ENCODE measurements around the gene EXOSC5.
"Not testable (repeated sequence)": the region's sequence is repeated elsewhere in the genome, so short reads cannot be mapped to it uniquely, and the experiment has no call there.

The EXOSC5 gene

GRCh38 chr19:41426116-41426841 is 29.1 kb upstream of the EXOSC5 start:
- no peak for DNase-seq

GRCh38 chr19:41425174-41426115 is 28.3 kb upstream of the EXOSC5 start:
- DNase-seq, result no peak

- no peak for DNase-seq
These were observed 27.4 kb upstream of the EXOSC5 start for GRCh38 chr19:41424335-41425173.

- DNase-seq, result no peak
These were observed 25.8 kb upstream of the EXOSC5 start for GRCh38 chr19:41422955-41423354.

GRCh38 chr19:41422456-41422855 is 25.3 kb upstream of the EXOSC5 start:
- no peak for DNase-seq

GRCh38 chr19:41421973-41422372 is 24.8 kb upstream of the EXOSC5 start:
- DNase-seq, result no peak

- no peak for DNase-seq
These were observed 24.2 kb upstream of the EXOSC5 start for GRCh38 chr19:41421314-41421713.

- DNase-seq, result no peak
These were observed 23.1 kb upstream of the EXOSC5 start for GRCh38 chr19:41420101-41420880.

GRCh38 chr19:41416194-41416674 is 19.1 kb upstream of the EXOSC5 start:
- DNase-seq, result no peak

- no peak for DNase-seq
These were observed 18.0 kb upstream of the EXOSC5 start for GRCh38 chr19:41415154-41415571.

GRCh38 chr19:41414461-41414860 is 17.3 kb upstream of the EXOSC5 start:
- DNase-seq, result no peak

GRCh38 chr19:41413947-41414346 is 16.8 kb upstream of the EXOSC5 start:
- no peak for DNase-seq

- no peak for DNase-seq
These were observed 15.8 kb upstream of the EXOSC5 start for GRCh38 chr19:41412953-41413352.

- no peak for DNase-seq
These were observed 14.8 kb upstream of the EXOSC5 start for GRCh38 chr19:41411968-41412265.

- DNase-seq, result no peak
These were observed 14.2 kb upstream of the EXOSC5 start for GRCh38 chr19:41411100-41411967.

GRCh38 chr19:41410336-41411054 is 13.3 kb upstream of the EXOSC5 start:
- no peak for DNase-seq

- DNase-seq, result no peak
These were observed 12.1 kb upstream of the EXOSC5 start for GRCh38 chr19:41409288-41409687.

GRCh38 chr19:41408846-41409245 is 11.7 kb upstream of the EXOSC5 start:
- DNase-seq, result not testable (repeated sequence)

GRCh38 chr19:41408256-41408655 is 11.1 kb upstream of the EXOSC5 start:
- DNase-seq, result peak; percentile 21

- no peak for DNase-seq
These were observed 10.1 kb upstream of the EXOSC5 start for GRCh38 chr19:41407271-41407670.

- DNase-seq, result no peak
These were observed 8.6 kb upstream of the EXOSC5 start for GRCh38 chr19:41405776-41406175.

Data from NCI-H82 (cell line).